IMR-90 (cell line): ENCODE results near the gene CHMP3. TPM values are rescaled to one million over a fixed set of nuclear protein-coding genes. Genes with fewer than 3 reads are reported as not detected.
"Not testable (repeated sequence)": the region's sequence is repeated elsewhere in the genome, so short reads cannot be mapped to it uniquely, and the experiment has no call there.

Source experiments
- ATAC-seq: fragments of 200-7000 bp; cut with Tn5 transposase; 2 replicates; pipeline ENCODE4 v1.9.1; 2020; ENCODE audit warnings: low read depth, mild to moderate bottlenecking, moderate library complexity
- BruUV-seq: library from RNA; stranded (reverse); fragments of 400-500 nt; replicated peaks from 2 replicates; lab custom pipeline; 2021; lab: Mats Ljungman, UMichigan
- CTCF ChIA-PET: fragments of 300-600 bp; formaldehyde crosslinking; extraction: SDS; loops from one replicate; lab custom pipeline; 2021; ENCODE audit warnings: antibody characterized with exemption; lab: Yijun Ruan, JAX
- POLR2A ChIA-PET: fragments of 300-600 bp; sonication (Branson Sonifier 250); formaldehyde crosslinking; loops from one replicate; lab custom pipeline; 2022; ENCODE audit warnings: antibody characterized with exemption; ENCODE audit not compliant: unreplicated experiment; lab: Charles Lee
- DNase-seq: peaks from one replicate; pipeline ENCODE4 v3.0.0; 2013
- H2AFZ ChIP-seq: replicated peaks from 2 replicates; pipeline ENCODE3; 2013; ENCODE audit warnings: low read length, mild to moderate bottlenecking; ENCODE audit not compliant: poor library complexity
- H2AK5ac ChIP-seq: 2 replicates; pipeline ENCODE4 v1.6.1; 2013; ENCODE audit warnings: low read depth, low read length, inconsistent platforms
- H2AK9ac ChIP-seq: replicated peaks from 2 replicates; pipeline ENCODE3; 2013; ENCODE audit warnings: mild to moderate bottlenecking, low read depth, low read length, moderate library complexity; ENCODE audit not compliant: poor library complexity
- H2BK120ac ChIP-seq: 2 replicates; pipeline ENCODE4 v1.6.1; 2013; ENCODE audit warnings: low read depth, low read length, inconsistent platforms
- H2BK15ac ChIP-seq: 3 replicates; pipeline ENCODE4 v1.6.1; 2013; ENCODE audit warnings: low read depth, low read length, inconsistent platforms
- H2BK20ac ChIP-seq: 2 replicates; pipeline ENCODE4 v1.6.1; 2013; ENCODE audit warnings: low read depth, mild to moderate bottlenecking, inconsistent platforms, low read length, moderate library complexity
- H2BK5ac ChIP-seq: 2 replicates; pipeline ENCODE4 v1.6.1; 2013; ENCODE audit warnings: mild to moderate bottlenecking, low read depth, low read length, inconsistent platforms; ENCODE audit not compliant: poor library complexity, severe bottlenecking
- H3K14ac ChIP-seq: replicated peaks from 2 replicates; pipeline ENCODE4 v1.6.1; 2013; ENCODE audit warnings: low read depth, low read length, inconsistent platforms
- H3K18ac ChIP-seq: 2 replicates; pipeline ENCODE4 v1.6.1; 2013; ENCODE audit warnings: low read depth, low read length, control low read depth
- H3K23ac ChIP-seq: 2 replicates; pipeline ENCODE4 v1.6.1; 2013; ENCODE audit warnings: low read depth, low read length, inconsistent platforms
- H3K27ac ChIP-seq: 2 replicates; pipeline ENCODE4 v1.5.1; 2013; ENCODE audit warnings: mild to moderate bottlenecking, control low read depth, low read length; ENCODE audit not compliant: insufficient read depth
- H3K27me3 ChIP-seq: 2 replicates; pipeline ENCODE4 v1.6.1; 2013; ENCODE audit warnings: low read length; ENCODE audit not compliant: control insufficient read depth, insufficient read depth
- H3K36me3 ChIP-seq: 2 replicates; pipeline ENCODE4 v1.6.1; 2013; ENCODE audit warnings: low read length, mixed read lengths; ENCODE audit not compliant: control insufficient read depth, insufficient read depth
- H3K4ac ChIP-seq: 2 replicates; pipeline ENCODE4 v1.6.1; 2013; ENCODE audit warnings: low read depth, low read length, inconsistent platforms
- H3K4me1 ChIP-seq: 2 replicates; pipeline ENCODE4 v1.6.1; 2013; ENCODE audit warnings: low read length, mixed read lengths; ENCODE audit not compliant: control insufficient read depth, insufficient read depth
- H3K4me2 ChIP-seq: 2 replicates; pipeline ENCODE4 v1.6.1; 2013; ENCODE audit warnings: low read depth, mild to moderate bottlenecking, control low read depth, low read length, moderate library complexity
- H3K4me3 ChIP-seq: 2 replicates; pipeline ENCODE4 v1.5.1; 2013; ENCODE audit warnings: low read depth, mild to moderate bottlenecking, control low read depth, low read length, moderate library complexity; ENCODE audit not compliant: insufficient read depth
- H3K56ac ChIP-seq: 2 replicates; pipeline ENCODE4 v1.6.1; 2013; ENCODE audit warnings: low read length, inconsistent platforms; ENCODE audit not compliant: insufficient read depth; ENCODE audit errors: extremely low read depth
- H3K79me1 ChIP-seq, 2 experiments: 2 replicates each; pipeline ENCODE4 v1.6.1; 2013; ENCODE audit warnings: low read length in 2 of 2, inconsistent platforms in 1 of 2, low read depth in 1 of 2
- H3K9ac ChIP-seq: 2 replicates; pipeline ENCODE4 v1.6.1; 2013; ENCODE audit warnings: low read depth, low read length, control low read depth
- H3K9me1 ChIP-seq: 2 replicates; pipeline ENCODE4 v1.6.1; 2013; ENCODE audit warnings: low read length, inconsistent platforms; ENCODE audit not compliant: insufficient read depth
- H3K9me3 ChIP-seq: 2 replicates; pipeline ENCODE4 v1.6.1; 2013; ENCODE audit warnings: low read length; ENCODE audit not compliant: control insufficient read depth, insufficient read depth
- H4K20me1 ChIP-seq: 2 replicates; pipeline ENCODE4 v1.6.1; 2013; ENCODE audit warnings: low read length, inconsistent platforms; ENCODE audit not compliant: insufficient read depth
- H4K5ac ChIP-seq: 2 replicates; pipeline ENCODE4 v1.6.1; 2013; ENCODE audit warnings: mild to moderate bottlenecking, low read depth, low read length, control low read depth
- H4K8ac ChIP-seq, 2 experiments: 2 replicates each; pipeline ENCODE4 v1.6.1; 2013; ENCODE audit warnings: low read depth in 2 of 2, low read length in 2 of 2, control low read depth in 1 of 2, inconsistent platforms in 1 of 2
- H4K91ac ChIP-seq: 2 replicates; pipeline ENCODE4 v1.6.1; 2013; ENCODE audit warnings: low read depth, low read length, inconsistent platforms; ENCODE audit not compliant: insufficient read depth
- WGBS, 2 experiments: methylation state at CpG; one replicate each; pipeline versions ENCODE4 v1.1.5 to v1.1.7; 2013; ENCODE audit warnings: missing lambda C conversion rate in 2 of 2; ENCODE audit not compliant: insufficient read length in 1 of 2; ENCODE audit errors: extremely low coverage in 2 of 2; 5-methylcytosine and 5-hydroxymethylcytosine counted together
- dilution Hi-C: fragments of 300-500 bp; cut with HindIII; formaldehyde crosslinking; loops from one replicate; pipeline ENCODE4 v1.14.3; 2018; ENCODE audit warnings: low sequenced_read_pairs; ENCODE audit not compliant: unreplicated experiment
- in situ Hi-C: fragments of 300-500 bp; cut with MboI; formaldehyde crosslinking; loops from 3 replicates; pipeline ENCODE4 v1.14.3; 2019; ENCODE audit warnings: low sequenced_read_pairs, inconsistent platforms, mixed read lengths
- intact Hi-C: fragments of 100-400 bp; cut with micrococcal nuclease; formaldehyde crosslinking; loops from 2 replicates; pipeline ENCODE4 v1.10.0; 2022
- polyA plus RNA-seq, 3 experiments: library from polyadenylated mRNA; depleted of rRNA; stranded (reverse); fragments of >200 nt; gene quantifications; 2 replicates each; pipeline ENCODE4 v1.2.3, GENCODE V29; 2012; ENCODE audit warnings: low replicate concordance in 1 of 3
- total RNA-seq: library from RNA; depleted of rRNA; stranded (reverse); fragments of >200 nt; gene quantifications from 2 replicates; pipeline ENCODE4 v1.2.3, GENCODE V29; 2012

The CHMP3 gene
- total and polyA plus RNA-seq, 2 of the 4 experiments (the other 2 are of a cell fraction), result 38.4 to 84.6 TPM

- dilution Hi-C loops, H2BK120ac ChIP-seq, H3K27me3 ChIP-seq, H4K5ac ChIP-seq, H3K9ac ChIP-seq, H3K9me3 ChIP-seq, BruUV-seq, POLR2A ChIA-PET, H2AK5ac ChIP-seq, H3K14ac ChIP-seq, H3K4me3 ChIP-seq, H3K4ac ChIP-seq, H2AFZ ChIP-seq, H3K4me2 ChIP-seq, H3K23ac ChIP-seq, in situ Hi-C loops, ATAC-seq, H2BK20ac ChIP-seq, intact Hi-C loops, H3K4me1 ChIP-seq, H3K9me1 ChIP-seq, DNase-seq, H4K91ac ChIP-seq, H3K36me3 ChIP-seq, H3K18ac ChIP-seq, H2BK5ac ChIP-seq, H3K79me1 ChIP-seq, H2AK9ac ChIP-seq, CTCF ChIA-PET, H3K27ac ChIP-seq, H4K8ac ChIP-seq, H3K56ac ChIP-seq, H4K20me1 ChIP-seq, H2BK15ac ChIP-seq: not testable (repeated sequence)
- no CpG with 5 or more reads among the region's 49 CpGs for WGBS, 2 experiments
These were observed 17.8 kb downstream of the CHMP3 start for GRCh38 chr2:86545296-86545924.

- H3K27ac ChIP-seq, H2BK15ac ChIP-seq, H4K5ac ChIP-seq, H3K4me3 ChIP-seq, H3K14ac ChIP-seq, H3K4me1 ChIP-seq, H3K9ac ChIP-seq, ATAC-seq, H3K56ac ChIP-seq, dilution Hi-C loops, H2AK5ac ChIP-seq, H3K4ac ChIP-seq, H3K4me2 ChIP-seq, POLR2A ChIA-PET, H3K27me3 ChIP-seq, H3K36me3 ChIP-seq, H4K20me1 ChIP-seq, H2AFZ ChIP-seq, DNase-seq, BruUV-seq, H4K91ac ChIP-seq, H3K9me1 ChIP-seq, H2BK20ac ChIP-seq, H3K23ac ChIP-seq, H2BK5ac ChIP-seq, H3K79me1 ChIP-seq, H4K8ac ChIP-seq, intact Hi-C loops, H2AK9ac ChIP-seq, H2BK120ac ChIP-seq, H3K9me3 ChIP-seq, CTCF ChIA-PET, H3K18ac ChIP-seq, in situ Hi-C loops: not testable (repeated sequence)
- 90% methylated on average over 2 of the region's 32 CpGs; no CpG with 5 or more reads in 1 of the 2 experiments for WGBS, 2 experiments
These were observed 18.8 kb downstream of the CHMP3 start for GRCh38 chr2:86544278-86545099.
